ENCODE results near the gene PAPSS2. TPM values are rescaled to one million over a fixed set of nuclear protein-coding genes. Genes with fewer than 3 reads are reported as not detected.

Gene PAPSS2
- total RNA-seq, 1 experiment from 2014 or later: 22.1 TPM

GRCh38 chr10:87650838-87651589 is 8.7 kb upstream of the PAPSS2 start:
- no peak for TF ChIP-seq NR2C2 (CRISPR knock-in tag; IDR thresholded peaks at IDR 0.05)
- no peak for TF ChIP-seq ZNF416 (CRISPR knock-in tag; IDR thresholded peaks at IDR 0.05)
- TF ChIP-seq ZNF281 (CRISPR knock-in tag; IDR thresholded peaks at IDR 0.05): no peak
- TF ChIP-seq CREB1 (CRISPR knock-in tag; IDR thresholded peaks at IDR 0.05): no peak
- no peak for TF ChIP-seq ZNF671 (CRISPR knock-in tag; IDR thresholded peaks at IDR 0.05)
- peak; percentile 86 for TF ChIP-seq ZNF532 (CRISPR knock-in tag; IDR thresholded peaks at IDR 0.05; ENCODE audit: borderline replicate concordance)
- peak; percentile 80; the same call in 1 of the 2 replicates for TF ChIP-seq ZNF396 (CRISPR knock-in tag; IDR thresholded peaks at IDR 0.05; ENCODE audit: borderline replicate concordance)
- TF ChIP-seq ERG (CRISPR knock-in tag; IDR thresholded peaks at IDR 0.05): 0 out of 2 replicates have a peak, but pooled peaks have one; percentile 39
- TF ChIP-seq NFATC4 (CRISPR knock-in tag; IDR thresholded peaks at IDR 0.05): no peak
- peak; percentile 48; the same call in 1 of the 2 replicates for TF ChIP-seq ZNF423 (CRISPR knock-in tag; IDR thresholded peaks at IDR 0.05)
- TF ChIP-seq JAZF1 (CRISPR knock-in tag; IDR thresholded peaks at IDR 0.05): no peak
- no peak for TF ChIP-seq KAT7 (CRISPR knock-in tag; IDR thresholded peaks at IDR 0.05; ENCODE audit: borderline replicate concordance)
- no peak for TF ChIP-seq CREM (CRISPR knock-in tag; IDR thresholded peaks at IDR 0.05)
- TF ChIP-seq ZSCAN18 (CRISPR knock-in tag; IDR thresholded peaks at IDR 0.05): peak; percentile 91
- 0 out of 2 replicates have a peak, but pooled peaks have one; percentile 52 for TF ChIP-seq PRRX2 (CRISPR knock-in tag; IDR thresholded peaks at IDR 0.05)
- no peak for TF ChIP-seq ZNF219 (CRISPR knock-in tag; IDR thresholded peaks at IDR 0.05; ENCODE audit: borderline replicate concordance)
- peak; percentile 87; the same call in 1 of the 2 replicates for TF ChIP-seq MXD4 (CRISPR knock-in tag; IDR thresholded peaks at IDR 0.05; ENCODE audit: borderline replicate concordance)
- ChIA-PET CTCF (interaction anchor here (1.0 to 1.4 kb wide), 3 partner anchors 9 to 26 kb away, joined by 4 to 7 read pairs (median 4); no protein-coding TSS in a partner anchor), POLR2A (no interaction called here)
- Mint-ChIP-seq H3K27me3 (ENCODE audit: low read depth) (no peaks in the 10 kb centered on the region), H3K4me3 (0 out of 2 replicates have a peak overlapping the region, but pooled peaks have one; percentile 35), H3K27ac (peak overlapping the region; percentile 97), H3K9me3 (peaks cover 13% of the 10 kb centered on the region), H3K36me3 (no peaks in the 10 kb centered on the region; the same call in 1 of the 2 replicates), H3K4me1 (peaks cover 33% of the 10 kb centered on the region)
- no peak for DNase-seq (ENCODE audit: low spot score)
- ATAC-seq: no peak

Data from WTC11 (cell line).